ENCODE results near the gene ALOX12. TPM values are rescaled to one million over a fixed set of nuclear protein-coding genes. Genes with fewer than 3 reads are reported as not detected.

ALOX12 gene
- total RNA-seq, 1 donor = not detected

DNA sequence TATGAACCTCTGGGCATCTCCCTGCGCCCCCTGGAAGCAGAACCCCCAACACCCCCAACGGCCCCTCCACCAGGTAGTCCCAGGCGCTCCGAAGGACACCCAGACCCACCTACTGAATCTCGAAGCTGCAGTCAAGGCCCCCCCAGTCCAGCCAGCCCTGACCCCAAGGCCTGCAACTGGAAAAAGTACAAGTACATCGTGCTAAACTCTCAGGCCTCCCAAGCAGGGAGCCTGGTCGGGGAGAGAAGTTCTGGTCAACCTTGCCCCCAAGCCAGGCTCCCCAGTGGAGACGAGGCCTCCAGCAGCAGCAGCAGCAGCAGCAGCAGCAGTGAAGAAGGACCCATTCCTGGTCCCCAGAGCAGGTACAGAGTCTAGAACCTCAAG is 28.5 kb downstream of the ALOX12 start:
- Histone ChIP-seq H3K27me3 (ENCODE audit: insufficient read depth, low read length) (peaks cover 4% of the 10 kb centered on the region), H3K9me3 (ENCODE audit: low read depth, low read length) (no peaks in the 10 kb centered on the region), H3K4me1 (ENCODE audit: insufficient read depth, low read length) (peaks cover 22% of the 10 kb centered on the region), H3K27ac (ENCODE audit: low read depth, low read length) (no peak overlapping the region), H3K4me3 (ENCODE audit: insufficient read depth, low read length) (no peak overlapping the region), H2AFZ (ENCODE audit: low read length) (no peak overlapping the region), H3K79me2 (ENCODE audit: insufficient read depth, low read length) (no peaks in the 10 kb centered on the region), H4K20me1 (ENCODE audit: insufficient read depth, low read length) (no peaks in the 10 kb centered on the region), H3K36me3 (ENCODE audit: insufficient read depth, low read length) (no peaks in the 10 kb centered on the region), H3K4me2 (ENCODE audit: insufficient read depth, low read length) (no peak overlapping the region)
- TF ChIP-seq, protein P1, sequence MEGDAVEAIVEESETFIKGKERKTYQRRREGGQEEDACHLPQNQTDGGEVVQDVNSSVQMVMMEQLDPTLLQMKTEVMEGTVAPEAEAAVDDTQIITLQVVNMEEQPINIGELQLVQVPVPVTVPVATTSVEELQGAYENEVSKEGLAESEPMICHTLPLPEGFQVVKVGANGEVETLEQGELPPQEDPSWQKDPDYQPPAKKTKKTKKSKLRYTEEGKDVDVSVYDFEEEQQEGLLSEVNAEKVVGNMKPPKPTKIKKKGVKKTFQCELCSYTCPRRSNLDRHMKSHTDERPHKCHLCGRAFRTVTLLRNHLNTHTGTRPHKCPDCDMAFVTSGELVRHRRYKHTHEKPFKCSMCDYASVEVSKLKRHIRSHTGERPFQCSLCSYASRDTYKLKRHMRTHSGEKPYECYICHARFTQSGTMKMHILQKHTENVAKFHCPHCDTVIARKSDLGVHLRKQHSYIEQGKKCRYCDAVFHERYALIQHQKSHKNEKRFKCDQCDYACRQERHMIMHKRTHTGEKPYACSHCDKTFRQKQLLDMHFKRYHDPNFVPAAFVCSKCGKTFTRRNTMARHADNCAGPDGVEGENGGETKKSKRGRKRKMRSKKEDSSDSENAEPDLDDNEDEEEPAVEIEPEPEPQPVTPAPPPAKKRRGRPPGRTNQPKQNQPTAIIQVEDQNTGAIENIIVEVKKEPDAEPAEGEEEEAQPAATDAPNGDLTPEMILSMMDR (IDR thresholded peaks at IDR 0.05; ENCODE audit: extremely low read depth, low read depth, low read length) = no peak
- DNase-seq (ENCODE audit: insufficient read length, low spot score, missing footprints) = no peak

DNA sequence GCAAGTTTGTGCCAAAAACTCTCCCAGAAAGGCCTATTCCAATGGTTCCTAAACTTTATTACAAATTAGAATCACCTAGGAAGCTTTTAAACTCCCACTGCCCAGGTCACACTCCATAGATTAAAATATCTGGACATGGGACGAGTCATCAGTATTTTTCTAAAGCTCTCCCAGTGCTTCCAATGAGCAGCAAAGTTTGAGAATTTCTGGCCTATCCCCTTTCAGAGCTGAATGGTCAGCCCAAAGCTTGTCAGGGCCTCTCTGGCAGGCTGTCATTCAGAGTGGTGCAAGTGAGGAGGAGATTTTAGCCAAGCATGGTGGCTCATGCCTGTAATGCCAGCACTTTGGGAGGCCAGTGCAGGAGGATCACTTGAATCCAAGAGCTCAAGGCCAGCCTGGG is 29.4 kb downstream of the ALOX12 start:
- TF ChIP-seq, protein P1 (IDR thresholded peaks at IDR 0.05; ENCODE audit: extremely low read depth, low read depth, low read length) = no peak

DNA sequence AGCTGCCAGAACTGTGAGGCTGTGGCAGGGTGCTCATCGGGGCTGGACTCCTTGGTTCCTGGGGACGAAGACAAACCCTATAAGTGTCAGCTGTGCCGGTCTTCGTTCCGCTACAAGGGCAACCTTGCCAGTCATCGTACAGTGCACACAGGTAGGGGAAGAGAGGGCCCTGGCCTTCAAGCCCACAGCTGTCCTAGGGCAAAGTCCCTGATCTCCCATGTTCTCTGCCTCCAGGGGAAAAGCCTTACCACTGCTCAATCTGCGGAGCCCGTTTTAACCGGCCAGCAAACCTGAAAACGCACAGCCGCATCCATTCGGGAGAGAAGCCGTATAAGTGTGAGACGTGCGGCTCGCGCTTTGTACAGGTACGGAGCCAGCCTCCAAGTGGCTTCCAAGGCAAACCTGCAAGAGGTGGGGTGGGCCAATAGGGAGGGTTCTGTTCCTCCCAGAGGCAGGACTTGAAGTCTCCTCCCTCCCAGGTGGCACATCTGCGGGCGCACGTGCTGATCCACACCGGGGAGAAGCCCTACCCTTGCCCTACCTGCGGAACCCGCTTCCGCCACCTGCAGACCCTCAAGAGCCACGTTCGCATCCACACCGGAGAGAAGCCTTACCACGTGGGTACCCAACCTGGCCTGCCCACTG is 30.7 kb downstream of the ALOX12 start:
- Histone ChIP-seq H3K79me2 (ENCODE audit: insufficient read depth, low read length) (no peaks in the 10 kb centered on the region), H3K27me3 (ENCODE audit: insufficient read depth, low read length) (peaks cover 4% of the 10 kb centered on the region), H3K36me3 (ENCODE audit: insufficient read depth, low read length) (no peaks in the 10 kb centered on the region), H3K27ac (ENCODE audit: low read depth, low read length) (no peak overlapping the region), H3K4me3 (ENCODE audit: insufficient read depth, low read length) (no peak overlapping the region), H3K4me1 (ENCODE audit: insufficient read depth, low read length) (peaks cover 11% of the 10 kb centered on the region), H2AFZ (ENCODE audit: low read length) (no peak overlapping the region), H3K9me3 (ENCODE audit: low read depth, low read length) (no peaks in the 10 kb centered on the region), H3K4me2 (ENCODE audit: insufficient read depth, low read length) (no peak overlapping the region), H4K20me1 (ENCODE audit: insufficient read depth, low read length) (no peaks in the 10 kb centered on the region)
- no peak for DNase-seq (ENCODE audit: insufficient read length, low spot score, missing footprints)
- TF ChIP-seq, protein P1 (IDR thresholded peaks at IDR 0.05; ENCODE audit: extremely low read depth, low read depth, low read length) = no peak

More for the DNA sequence above, 29.4 kb downstream of the ALOX12 start:
- H3K27me3 ChIP-seq (ENCODE audit: insufficient read depth, low read length) = peaks cover 4% of the 10 kb centered on the region
- H2AFZ ChIP-seq (ENCODE audit: low read length) = no peak overlapping the region
- H3K4me1 ChIP-seq (ENCODE audit: insufficient read depth, low read length) = peaks cover 18% of the 10 kb centered on the region
- H3K4me2 ChIP-seq (ENCODE audit: insufficient read depth, low read length) = no peak overlapping the region
- H3K9me3 ChIP-seq (ENCODE audit: low read depth, low read length) = no peaks in the 10 kb centered on the region
- no peaks in the 10 kb centered on the region for H3K36me3 ChIP-seq (ENCODE audit: insufficient read depth, low read length)
- no peaks in the 10 kb centered on the region for H3K79me2 ChIP-seq (ENCODE audit: insufficient read depth, low read length)
- no peak overlapping the region for H3K27ac ChIP-seq (ENCODE audit: low read depth, low read length)
- H4K20me1 ChIP-seq (ENCODE audit: insufficient read depth, low read length) = no peaks in the 10 kb centered on the region
- peak; percentile 82 for DNase-seq (ENCODE audit: insufficient read length, low spot score, missing footprints)
- no peak overlapping the region for H3K4me3 ChIP-seq (ENCODE audit: insufficient read depth, low read length)

GRCh38 chr17:7027335-7027734 is 31.5 kb downstream of the ALOX12 start:
- H3K4me2 ChIP-seq (ENCODE audit: insufficient read depth, low read length) = no peak overlapping the region
- no peak overlapping the region for H3K4me3 ChIP-seq (ENCODE audit: insufficient read depth, low read length)
- H3K4me1 ChIP-seq (ENCODE audit: insufficient read depth, low read length) = peaks cover 6% of the 10 kb centered on the region
- H3K36me3 ChIP-seq (ENCODE audit: insufficient read depth, low read length) = no peaks in the 10 kb centered on the region
- H3K27me3 ChIP-seq (ENCODE audit: insufficient read depth, low read length) = peaks cover 4% of the 10 kb centered on the region
- TF ChIP-seq, protein P1 (IDR thresholded peaks at IDR 0.05; ENCODE audit: extremely low read depth, low read depth, low read length) = no peak
- no peaks in the 10 kb centered on the region for H3K9me3 ChIP-seq (ENCODE audit: low read depth, low read length)
- no peak for DNase-seq (ENCODE audit: insufficient read length, low spot score, missing footprints)
- no peak overlapping the region for H3K27ac ChIP-seq (ENCODE audit: low read depth, low read length)
- no peaks in the 10 kb centered on the region for H3K79me2 ChIP-seq (ENCODE audit: insufficient read depth, low read length)
- H4K20me1 ChIP-seq (ENCODE audit: insufficient read depth, low read length) = no peaks in the 10 kb centered on the region
- no peak overlapping the region for H2AFZ ChIP-seq (ENCODE audit: low read length)
